DND-41 (cell line): ENCODE results near the gene DLGAP1.

Source experiments
- EZH2 ChIP-seq: IDR thresholded peaks from 3 replicates; pipeline ENCODE4 v1.6.1; 2012; ENCODE audit warnings: borderline replicate concordance, low read depth, mild to moderate bottlenecking, moderate library complexity, low read length, inconsistent platforms; ENCODE audit not compliant: severe bottlenecking
- TF ChIP-seq, protein P1 (sequence below): IDR thresholded peaks from 2 replicates; pipeline ENCODE4 v1.5.1; 2012; ENCODE audit warnings: borderline replicate concordance, low read length, moderate library complexity, mild to moderate bottlenecking; ENCODE audit not compliant: poor library complexity, severe bottlenecking; ENCODE audit errors: extremely low read depth

DNA sequence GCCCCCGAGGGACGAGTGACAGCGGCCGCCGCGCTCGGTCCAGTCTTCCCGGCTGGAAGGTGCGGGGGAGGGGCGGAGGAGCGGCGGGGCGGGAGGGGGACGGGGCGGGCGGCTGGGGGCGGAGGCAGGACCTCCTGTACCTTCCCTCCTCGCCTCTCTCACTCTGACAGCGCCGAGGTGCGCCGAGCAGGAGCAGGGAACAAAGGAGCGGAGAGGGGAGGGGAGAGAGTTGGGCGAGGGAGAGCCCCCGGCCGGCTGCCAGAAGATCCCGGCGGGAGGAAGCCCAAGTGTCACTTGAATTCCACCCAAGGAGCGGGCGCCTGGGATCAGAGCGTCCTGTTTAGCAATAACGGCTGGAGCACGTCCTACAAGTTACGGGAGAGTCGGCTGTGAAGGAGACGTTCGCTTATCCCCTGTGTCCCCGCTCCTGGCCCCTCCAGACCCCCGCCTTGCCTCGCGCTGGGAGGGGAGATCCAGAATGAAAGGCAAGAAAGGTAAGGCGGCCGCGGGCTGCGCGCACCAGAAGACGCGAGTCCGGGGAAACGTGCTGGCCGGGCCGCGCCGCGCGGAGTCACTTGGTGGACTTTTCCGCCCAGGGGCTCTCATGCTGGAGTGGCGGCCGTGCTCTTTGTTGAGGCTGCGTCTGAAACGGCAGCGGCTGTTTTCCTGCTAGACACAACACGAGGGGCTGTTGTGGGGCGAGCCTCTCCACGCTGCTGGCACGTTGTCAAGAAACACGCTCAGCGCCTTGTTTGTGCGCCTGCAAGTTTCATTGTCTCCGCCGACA lies 1004.9 kb downstream of the DLGAP1 start, which contains the start of gene TGIF1:
- TF ChIP-seq, protein P1, sequence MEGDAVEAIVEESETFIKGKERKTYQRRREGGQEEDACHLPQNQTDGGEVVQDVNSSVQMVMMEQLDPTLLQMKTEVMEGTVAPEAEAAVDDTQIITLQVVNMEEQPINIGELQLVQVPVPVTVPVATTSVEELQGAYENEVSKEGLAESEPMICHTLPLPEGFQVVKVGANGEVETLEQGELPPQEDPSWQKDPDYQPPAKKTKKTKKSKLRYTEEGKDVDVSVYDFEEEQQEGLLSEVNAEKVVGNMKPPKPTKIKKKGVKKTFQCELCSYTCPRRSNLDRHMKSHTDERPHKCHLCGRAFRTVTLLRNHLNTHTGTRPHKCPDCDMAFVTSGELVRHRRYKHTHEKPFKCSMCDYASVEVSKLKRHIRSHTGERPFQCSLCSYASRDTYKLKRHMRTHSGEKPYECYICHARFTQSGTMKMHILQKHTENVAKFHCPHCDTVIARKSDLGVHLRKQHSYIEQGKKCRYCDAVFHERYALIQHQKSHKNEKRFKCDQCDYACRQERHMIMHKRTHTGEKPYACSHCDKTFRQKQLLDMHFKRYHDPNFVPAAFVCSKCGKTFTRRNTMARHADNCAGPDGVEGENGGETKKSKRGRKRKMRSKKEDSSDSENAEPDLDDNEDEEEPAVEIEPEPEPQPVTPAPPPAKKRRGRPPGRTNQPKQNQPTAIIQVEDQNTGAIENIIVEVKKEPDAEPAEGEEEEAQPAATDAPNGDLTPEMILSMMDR: no peak
- TF ChIP-seq EZH2: no peak
